ENCODE measurements around the gene NKAIN1.

The NKAIN1 gene

DNA sequence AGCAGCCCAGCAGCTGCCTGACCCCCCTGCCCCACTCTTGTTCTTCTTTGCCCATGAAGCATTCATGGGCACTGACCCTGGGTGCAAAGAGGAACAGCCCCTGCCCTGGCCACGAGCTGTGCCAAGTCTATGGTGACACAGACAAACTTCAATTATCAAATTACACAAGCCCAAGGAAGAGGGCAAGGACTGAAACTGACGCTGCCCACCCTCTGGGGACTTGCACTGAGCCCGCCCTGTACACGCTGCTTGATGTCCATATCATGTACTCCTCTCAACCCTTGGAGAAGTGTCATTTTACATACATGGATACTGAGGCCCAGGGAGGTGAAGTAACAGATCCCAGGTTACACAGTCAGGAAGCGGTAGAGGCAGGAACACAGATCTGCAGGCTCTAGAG is 32.1 kb downstream of the NKAIN1 start:
- CTCF ChIA-PET = interaction anchor here (0.7 kb wide), 1 partner anchor 8 kb away, joined by 3 read pairs; no protein-coding TSS in a partner anchor
- POLR2A ChIA-PET = interaction anchor here (1.1 kb wide), 1 partner anchor 8 kb away, joined by 3 read pairs; no protein-coding TSS in a partner anchor
- DNase-seq (ENCODE audit: extremely low spot score) = no peak
- TF ChIP-seq HDGF (IDR thresholded peaks at IDR 0.05; ENCODE audit: borderline replicate concordance) (no peak), FOXA1 (IDR thresholded peaks at IDR 0.05) (no peak), ZNF384 (IDR thresholded peaks at IDR 0.05) (no peak), PKNOX1 (IDR thresholded peaks at IDR 0.05) (no peak), NFRKB (IDR thresholded peaks at IDR 0.05) (no peak), FOXM1 (IDR thresholded peaks at IDR 0.05; ENCODE audit: borderline replicate concordance) (no peak), FOXK2 (IDR thresholded peaks at IDR 0.05) (no peak), LEF1 (IDR thresholded peaks at IDR 0.05; ENCODE audit: borderline replicate concordance) (no peak), ELF4 (IDR thresholded peaks at IDR 0.05) (no peak), SUZ12 (IDR thresholded peaks at IDR 0.05) (no peak), BHLHE40 (IDR thresholded peaks at IDR 0.05; ENCODE audit: borderline replicate concordance) (no peak), TARDBP (IDR thresholded peaks at IDR 0.05) (no peak), L3MBTL2 (conservative IDR thresholded peaks at IDR 0.05) (no peak), CTBP1 (IDR thresholded peaks at IDR 0.05; ENCODE audit: borderline replicate concordance) (no peak), ARNT (IDR thresholded peaks at IDR 0.05) (no peak), SP1 (IDR thresholded peaks at IDR 0.05) (no peak)

- ChIA-PET POLR2A (interaction anchor here (1.1 kb wide), 1 partner anchor 9 kb away, joined by 3 read pairs; no protein-coding TSS in a partner anchor), CTCF (no interaction called here)
- TF ChIP-seq NFRKB (IDR thresholded peaks at IDR 0.05) = no peak
- no peak for TF ChIP-seq ELF4 (IDR thresholded peaks at IDR 0.05)
- TF ChIP-seq L3MBTL2 (conservative IDR thresholded peaks at IDR 0.05) = no peak
- no peak for TF ChIP-seq FOXA1 (IDR thresholded peaks at IDR 0.05)
- TF ChIP-seq CTBP1 (IDR thresholded peaks at IDR 0.05; ENCODE audit: borderline replicate concordance) = no peak
- TF ChIP-seq ZNF384 (IDR thresholded peaks at IDR 0.05) = no peak
- TF ChIP-seq PKNOX1 (IDR thresholded peaks at IDR 0.05) = no peak
- no peak for TF ChIP-seq SUZ12 (IDR thresholded peaks at IDR 0.05)
- TF ChIP-seq BHLHE40 (IDR thresholded peaks at IDR 0.05; ENCODE audit: borderline replicate concordance) = no peak
- DNase-seq (ENCODE audit: extremely low spot score) = no peak
Measured at GRCh38 chr1:31207046-31207445, 32.6 kb downstream of the NKAIN1 start.

- POLR2A ChIA-PET = no interaction called here
- DNase-seq (ENCODE audit: extremely low spot score) = no peak
- no peak for TF ChIP-seq TARDBP (IDR thresholded peaks at IDR 0.05)
- no peak for TF ChIP-seq CTBP1 (IDR thresholded peaks at IDR 0.05; ENCODE audit: borderline replicate concordance)
- no peak for TF ChIP-seq FOXA1 (IDR thresholded peaks at IDR 0.05)
- TF ChIP-seq HDGF (IDR thresholded peaks at IDR 0.05; ENCODE audit: borderline replicate concordance) = no peak
- TF ChIP-seq PKNOX1 (IDR thresholded peaks at IDR 0.05) = no peak
- no peak for TF ChIP-seq L3MBTL2 (conservative IDR thresholded peaks at IDR 0.05)
- no peak for TF ChIP-seq ARNT (IDR thresholded peaks at IDR 0.05)
- TF ChIP-seq BHLHE40 (IDR thresholded peaks at IDR 0.05; ENCODE audit: borderline replicate concordance) = no peak
- no peak for TF ChIP-seq LEF1 (IDR thresholded peaks at IDR 0.05; ENCODE audit: borderline replicate concordance)
- TF ChIP-seq NFRKB (IDR thresholded peaks at IDR 0.05) = no peak
- no peak for TF ChIP-seq ELF4 (IDR thresholded peaks at IDR 0.05)
- no peak for TF ChIP-seq FOXM1 (IDR thresholded peaks at IDR 0.05; ENCODE audit: borderline replicate concordance)
- TF ChIP-seq SP1 (IDR thresholded peaks at IDR 0.05) = no peak
- TF ChIP-seq ZNF384 (IDR thresholded peaks at IDR 0.05) = no peak
- TF ChIP-seq SUZ12 (IDR thresholded peaks at IDR 0.05) = no peak
- no peak for TF ChIP-seq FOXK2 (IDR thresholded peaks at IDR 0.05)
- CTCF ChIA-PET = interaction anchor here (0.6 kb wide), 1 partner anchor 97 kb away, joined by 7 read pairs; no protein-coding TSS in a partner anchor
Measured at GRCh38 chr1:31203215-31203614, 36.5 kb downstream of the NKAIN1 start.

- CTCF ChIA-PET = no interaction called here
- DNase-seq (ENCODE audit: extremely low spot score) = no peak
- TF ChIP-seq LEF1 (IDR thresholded peaks at IDR 0.05; ENCODE audit: borderline replicate concordance) = no peak
- TF ChIP-seq PKNOX1 (IDR thresholded peaks at IDR 0.05) = no peak
- TF ChIP-seq HDGF (IDR thresholded peaks at IDR 0.05; ENCODE audit: borderline replicate concordance) = no peak
- TF ChIP-seq SUZ12 (IDR thresholded peaks at IDR 0.05) = no peak
- TF ChIP-seq CTBP1 (IDR thresholded peaks at IDR 0.05; ENCODE audit: borderline replicate concordance) = no peak
- TF ChIP-seq ZNF384 (IDR thresholded peaks at IDR 0.05) = no peak
- TF ChIP-seq NFRKB (IDR thresholded peaks at IDR 0.05) = no peak
- no peak for TF ChIP-seq FOXM1 (IDR thresholded peaks at IDR 0.05; ENCODE audit: borderline replicate concordance)
- no peak for TF ChIP-seq ARNT (IDR thresholded peaks at IDR 0.05)
- no peak for TF ChIP-seq FOXK2 (IDR thresholded peaks at IDR 0.05)
- no peak for TF ChIP-seq L3MBTL2 (conservative IDR thresholded peaks at IDR 0.05)
- no peak for TF ChIP-seq ELF4 (IDR thresholded peaks at IDR 0.05)
- TF ChIP-seq BHLHE40 (IDR thresholded peaks at IDR 0.05; ENCODE audit: borderline replicate concordance) = no peak
- no peak for TF ChIP-seq SP1 (IDR thresholded peaks at IDR 0.05)
- TF ChIP-seq FOXA1 (IDR thresholded peaks at IDR 0.05) = no peak
- no peak for TF ChIP-seq TARDBP (IDR thresholded peaks at IDR 0.05)
- POLR2A ChIA-PET = no interaction called here
Measured at GRCh38 chr1:31201931-31202360, 37.7 kb downstream of the NKAIN1 start.

- DNase-seq (ENCODE audit: extremely low spot score) = no peak
- no peak for TF ChIP-seq SP1 (IDR thresholded peaks at IDR 0.05)
- no peak for TF ChIP-seq BHLHE40 (IDR thresholded peaks at IDR 0.05; ENCODE audit: borderline replicate concordance)
- TF ChIP-seq TARDBP (IDR thresholded peaks at IDR 0.05) = no peak
- TF ChIP-seq ZNF384 (IDR thresholded peaks at IDR 0.05) = no peak
- TF ChIP-seq CTBP1 (IDR thresholded peaks at IDR 0.05; ENCODE audit: borderline replicate concordance) = no peak
- CTCF ChIA-PET = interaction anchor here (0.9 kb wide), 1 partner anchor 8 kb away, joined by 3 read pairs; no protein-coding TSS in a partner anchor
- POLR2A ChIA-PET = no interaction called here
Measured at GRCh38 chr1:31199949-31200348, 39.7 kb downstream of the NKAIN1 start.

All from HEK293T (cell line).